Anterior cingulate cortex (tissue), 58 donors: Measurements from ENCODE around the gene CFAP77.
"Not testable (repeated sequence)": the region's sequence is repeated elsewhere in the genome, so short reads cannot be mapped to it uniquely, and the experiment has no call there.

Experiments used
- DNase-seq, 58 donors: peaks; one replicate each; lab custom pipeline; 2025; lab: John Stamatoyannopoulos, UW

CFAP77 gene

GRCh38 chr9:132409828-132410528 is at the start of gene CFAP77:
Gene CFAP77 (plus strand): TSS chr9:132410211. CDS start chr9:132410272, 61 bp downstream.
- DNase-seq = peak in 5 of 58 donors; percentile 3 to 29 (median 6)

GRCh38 chr9:132364068-132364467 is 45.9 kb upstream of the CFAP77 start:
- no peak for DNase-seq

- no peak for DNase-seq
Measured at GRCh38 chr9:132365986-132366385, 44.0 kb upstream of the CFAP77 start.

- no peak for DNase-seq
Measured at GRCh38 chr9:132366481-132366880, 43.5 kb upstream of the CFAP77 start.

- DNase-seq = peak in 1 of 58 donors; percentile 4
Measured at GRCh38 chr9:132367613-132368313, 42.2 kb upstream of the CFAP77 start.

GRCh38 chr9:132369421-132369820 is 40.6 kb upstream of the CFAP77 start:
- DNase-seq = no peak

DNA sequence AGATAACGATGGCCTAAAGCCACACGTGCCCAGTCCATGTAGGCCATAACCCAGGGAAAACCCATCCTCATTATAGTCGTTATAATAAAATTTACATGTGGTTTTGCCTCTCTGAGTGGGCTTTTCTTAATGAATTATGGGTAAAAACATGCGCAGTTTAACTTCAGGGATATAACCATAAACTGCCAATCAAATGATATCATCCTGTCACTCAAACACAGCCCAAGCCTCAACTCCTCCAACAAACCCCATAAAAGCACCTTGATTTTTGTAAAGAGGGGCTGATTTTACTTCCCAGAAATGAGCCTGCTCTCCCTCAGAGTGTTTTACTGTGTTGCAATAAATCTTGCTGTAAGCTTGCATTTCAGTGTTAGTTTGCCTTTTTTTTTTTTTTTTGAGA is 39.4 kb upstream of the CFAP77 start:
- no peak for DNase-seq

DNA sequence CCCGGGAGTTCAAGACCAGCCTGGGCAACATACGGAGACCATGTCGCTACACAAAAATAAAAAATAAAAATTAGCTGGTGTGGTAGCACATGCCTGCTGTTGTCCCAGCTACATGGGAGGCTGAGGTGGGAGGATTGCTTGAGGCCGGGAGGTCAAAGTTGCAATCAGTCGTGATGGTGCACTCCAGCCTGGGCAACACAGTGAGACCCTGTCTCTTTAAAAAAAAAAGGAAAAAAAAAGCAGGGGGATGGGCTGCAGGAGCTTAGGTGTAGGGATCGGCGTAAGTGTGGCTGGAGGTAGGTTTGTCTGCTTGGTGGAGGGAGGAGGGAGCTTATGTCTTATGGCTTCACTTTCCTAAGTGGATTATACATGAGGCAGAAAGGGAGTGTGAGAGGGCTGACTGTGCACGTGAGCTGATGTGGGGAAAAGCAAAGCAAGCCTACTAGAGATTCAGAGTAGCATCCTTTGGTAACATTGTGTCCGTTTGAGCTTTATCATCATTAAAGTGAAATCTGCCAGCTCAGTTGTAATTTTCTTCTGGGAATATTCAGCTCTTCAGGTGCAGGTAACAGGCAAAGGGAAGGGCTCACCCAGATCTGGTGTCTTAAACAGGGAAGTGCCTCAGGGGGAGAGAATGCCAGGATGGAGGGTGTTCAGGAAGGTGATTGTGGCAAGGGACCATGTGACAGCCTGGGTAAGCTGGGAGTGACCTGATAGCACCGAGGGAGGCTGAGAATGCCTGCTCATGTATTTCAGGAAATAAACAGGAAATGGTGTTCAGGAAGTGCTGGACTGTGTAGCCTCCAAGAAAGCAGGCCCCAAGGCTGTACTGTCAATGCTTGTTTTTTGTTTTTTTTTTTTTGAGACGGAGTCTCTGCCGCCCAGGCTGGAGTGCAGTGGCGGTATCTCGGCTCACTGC is 37.6 kb upstream of the CFAP77 start:
- peak in 31 of 58 donors; percentile 3 to 67 (median 28) for DNase-seq

GRCh38 chr9:132377769-132378168 is 32.2 kb upstream of the CFAP77 start:
- not testable (repeated sequence) for DNase-seq

GRCh38 chr9:132378416-132378815 is 31.6 kb upstream of the CFAP77 start:
- not testable (repeated sequence) for DNase-seq

GRCh38 chr9:132381966-132382541 is 28.0 kb upstream of the CFAP77 start:
- DNase-seq = no peak

GRCh38 chr9:132383462-132383883 is 26.5 kb upstream of the CFAP77 start:
- DNase-seq = no peak

DNA sequence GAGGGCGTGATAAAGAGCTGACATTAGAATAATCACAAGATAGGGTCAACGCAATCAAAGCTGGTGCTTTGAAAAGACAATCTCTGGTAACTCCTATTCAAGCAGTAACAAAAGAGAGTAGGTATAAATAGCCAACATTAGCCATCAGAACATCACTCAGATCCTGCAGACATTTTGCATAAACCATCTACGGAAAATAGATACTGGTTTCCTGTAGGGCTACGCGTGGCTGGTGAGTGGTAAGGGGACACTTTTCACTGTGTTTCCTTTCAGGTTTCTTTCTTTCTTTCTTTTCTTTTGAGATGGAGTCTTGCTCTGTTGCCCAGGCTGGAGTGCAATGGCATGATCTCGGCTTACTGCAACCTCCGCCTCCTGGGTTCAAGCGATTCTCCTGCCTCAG is 25.6 kb upstream of the CFAP77 start:
- DNase-seq = no peak

DNA sequence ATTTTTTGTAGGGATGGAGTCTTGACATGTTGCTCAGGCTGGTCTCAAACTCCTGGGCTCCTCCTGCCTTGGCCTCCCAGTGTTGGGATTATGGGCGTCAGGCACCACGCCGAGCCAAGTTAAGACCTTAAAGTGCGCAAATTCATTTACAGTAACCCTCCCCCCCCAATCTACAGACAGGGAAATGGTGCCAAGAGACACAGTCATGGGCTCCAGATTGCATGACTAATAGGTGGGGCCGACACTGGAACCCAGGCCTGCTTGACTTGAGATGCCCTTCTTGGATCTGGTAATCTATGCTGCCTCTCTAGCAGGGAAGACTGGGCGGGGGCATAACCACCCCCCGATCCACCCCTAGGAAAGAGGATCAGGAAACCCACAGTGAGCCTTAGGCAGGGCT is 22.9 kb upstream of the CFAP77 start:
- no peak for DNase-seq

DNA sequence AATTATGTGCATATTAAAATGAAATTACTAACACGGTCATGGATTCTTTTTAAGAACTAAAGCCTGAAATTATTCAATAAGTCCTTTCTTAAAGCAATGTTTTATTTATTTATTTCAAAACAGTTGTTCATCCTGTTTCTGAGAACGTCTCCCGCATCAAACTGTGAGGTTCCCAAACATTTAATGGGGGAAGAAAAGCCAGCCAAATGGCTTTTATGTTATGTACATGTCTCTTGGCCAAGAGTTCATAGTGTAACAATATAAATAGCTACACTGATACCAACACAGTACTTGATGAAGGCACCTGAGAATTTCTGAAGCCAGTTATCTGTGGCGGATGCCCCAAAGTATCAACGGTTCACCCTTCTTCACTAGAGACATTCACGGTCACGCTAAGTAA is 19.0 kb upstream of the CFAP77 start:
- DNase-seq = no peak

DNA sequence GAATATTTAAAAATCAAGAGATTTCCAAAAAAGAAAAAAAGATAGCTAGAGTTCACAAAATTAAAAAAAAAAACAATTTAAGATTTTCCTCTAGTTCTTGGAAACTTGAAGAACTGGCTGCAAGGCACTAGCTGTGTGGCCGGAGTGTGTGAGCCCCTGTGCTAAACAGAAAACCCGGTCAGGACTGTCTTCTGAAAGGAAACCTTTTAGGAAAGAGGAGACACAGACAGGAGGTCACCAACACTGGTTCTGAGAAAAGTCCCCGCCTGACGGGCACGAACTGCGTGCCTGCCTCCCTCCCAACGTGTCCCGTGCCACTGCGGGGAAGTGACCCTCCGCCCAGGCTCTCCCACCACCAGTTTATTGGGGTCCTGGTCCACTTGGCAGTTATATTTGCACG is 18.6 kb upstream of the CFAP77 start:
- DNase-seq = no peak

DNA sequence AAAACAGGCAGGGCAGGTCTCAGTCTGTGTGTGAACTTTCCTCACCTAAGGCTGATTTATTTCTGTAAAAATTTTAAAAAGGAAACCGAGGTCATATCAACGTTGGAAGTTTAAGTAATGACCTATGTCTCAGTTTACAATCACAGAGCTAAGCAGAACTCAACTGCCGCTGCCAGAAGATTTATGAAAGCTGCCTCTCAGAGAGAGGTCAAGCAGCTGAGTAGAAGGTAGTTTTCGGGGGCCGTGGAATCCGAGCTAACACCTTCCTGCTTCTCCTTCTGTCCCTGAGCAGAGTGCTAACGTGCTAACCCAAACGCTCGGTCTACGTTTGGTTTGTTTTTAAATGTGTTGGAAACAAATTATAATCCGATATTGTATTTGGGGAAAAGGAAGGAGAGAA is 14.5 kb upstream of the CFAP77 start:
- DNase-seq = no peak

- DNase-seq = no peak
Measured at GRCh38 chr9:132401824-132402223, 8.2 kb upstream of the CFAP77 start.

- DNase-seq = no peak
Measured at GRCh38 chr9:132404228-132404881, 5.7 kb upstream of the CFAP77 start.

- DNase-seq = peak; percentile 23 to 92 (median 74)
Measured at GRCh38 chr9:132406554-132407122, 3.4 kb upstream of the CFAP77 start, which contains the start of gene TTF1. Gene TTF1 (minus strand): TSS chr9:132406840. CDS start chr9:132402821, 4,019 bp downstream.
